ENCODE measurements around the gene TEX2.
A peak's percentile ranks its signal among the peaks of the same experiment; 100 is the strongest.

TEX2 gene

DNA sequence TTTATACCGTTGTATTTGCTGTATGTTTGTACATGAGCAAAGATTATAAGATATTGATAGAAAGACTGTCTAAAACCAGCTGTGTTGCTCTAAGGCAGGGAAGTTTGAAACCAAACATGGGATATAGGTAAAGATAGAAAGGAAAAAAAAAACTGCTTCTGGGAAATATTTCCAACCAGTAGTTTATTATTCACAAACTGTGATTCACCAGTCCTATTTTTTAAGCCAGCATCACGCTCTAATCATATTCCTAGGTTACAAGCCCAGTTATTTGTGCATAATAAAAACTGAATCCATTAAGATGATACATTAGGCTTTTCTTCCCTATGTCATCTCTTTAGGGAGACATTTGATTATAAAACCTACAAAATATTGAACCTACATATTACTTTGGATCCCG lies 137.1 kb downstream of the TEX2 start:
- no peak for DNase-seq (ENCODE audit: insufficient read length, low spot score)
- FAIRE-seq, result no peak

DNA sequence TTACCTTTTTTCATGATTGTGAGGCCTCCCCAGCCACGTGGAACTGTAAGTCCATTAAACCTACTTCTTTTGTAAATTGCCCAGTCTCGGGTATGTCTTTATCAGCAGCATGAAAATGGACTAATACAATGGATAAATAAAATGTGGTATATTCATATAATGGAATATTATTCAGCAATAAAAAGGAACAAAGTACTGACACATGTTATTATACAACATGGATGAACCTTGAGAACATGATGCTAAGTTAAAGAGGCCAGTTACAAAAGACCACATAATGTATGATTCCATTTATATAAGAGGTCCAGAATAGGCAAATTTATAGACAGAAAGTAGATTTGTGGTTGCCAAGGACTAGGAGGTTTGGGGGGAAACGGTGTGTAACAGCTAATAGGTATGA lies 138.5 kb downstream of the TEX2 start:
- no peak for FAIRE-seq
- DNase-seq (ENCODE audit: insufficient read length, low spot score), result no peak

DNA sequence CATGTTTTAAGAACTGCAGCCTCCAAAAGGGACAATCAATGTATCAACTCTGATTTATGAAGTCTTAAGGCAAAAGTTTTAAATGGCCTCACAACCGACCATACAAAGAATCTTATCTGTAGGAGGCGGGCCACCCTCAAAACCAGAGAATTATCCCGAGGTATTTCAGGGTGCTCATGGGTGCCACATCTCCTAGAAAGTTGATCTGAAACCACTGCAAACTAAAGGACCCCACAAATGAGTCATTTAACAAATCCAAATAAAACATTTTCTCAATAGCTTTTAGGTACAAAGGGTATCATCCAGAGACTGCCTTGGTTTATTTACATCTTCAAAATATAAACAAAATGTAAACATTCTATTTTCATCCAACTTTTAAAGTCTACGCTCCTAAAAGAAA lies 139.9 kb downstream of the TEX2 start:
- FAIRE-seq (peak; percentile 70), DNase-seq (ENCODE audit: insufficient read length, low spot score) (no peak)

DNA sequence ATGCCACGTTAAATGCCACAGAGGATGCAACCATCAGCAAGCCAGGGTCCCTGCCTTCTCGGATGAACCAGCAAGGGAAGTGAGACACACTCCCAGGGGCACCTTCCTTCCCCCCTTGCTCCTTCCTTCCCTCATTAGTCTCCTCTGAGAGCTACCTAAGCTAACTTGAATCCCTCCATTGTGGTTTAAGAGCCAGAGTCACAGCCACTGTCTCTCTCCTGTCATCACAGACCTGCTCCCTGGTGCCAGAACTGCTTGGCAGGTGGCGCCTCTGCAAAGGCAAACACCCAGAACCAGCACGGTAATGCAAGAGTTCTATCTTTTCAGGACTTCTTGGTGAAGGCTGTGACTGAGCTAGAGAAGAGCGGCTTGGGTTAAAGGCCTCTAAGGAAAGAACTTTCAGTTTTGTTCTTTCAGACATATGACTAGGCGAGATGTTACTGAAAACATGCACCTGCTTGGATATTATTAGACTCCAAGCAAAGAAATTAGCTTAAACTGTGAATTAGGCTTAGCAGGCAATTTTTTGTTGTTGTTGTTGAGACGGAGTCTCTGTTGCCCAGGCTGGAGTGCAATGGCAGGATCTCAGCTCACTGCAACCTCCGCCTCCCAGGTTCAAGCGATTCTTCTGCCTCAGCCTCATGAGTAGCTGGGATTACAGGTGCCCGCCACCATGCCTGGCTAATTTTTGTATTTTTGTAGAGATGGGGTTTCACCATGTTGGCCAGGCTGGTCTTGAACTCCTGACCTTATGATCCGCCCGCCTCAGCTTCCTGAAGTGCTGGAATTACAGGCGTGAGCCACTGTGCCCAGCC lies 141.9 kb downstream of the TEX2 start:
- DNase-seq (ENCODE audit: insufficient read length, low spot score), result peak; percentile 48

DNA sequence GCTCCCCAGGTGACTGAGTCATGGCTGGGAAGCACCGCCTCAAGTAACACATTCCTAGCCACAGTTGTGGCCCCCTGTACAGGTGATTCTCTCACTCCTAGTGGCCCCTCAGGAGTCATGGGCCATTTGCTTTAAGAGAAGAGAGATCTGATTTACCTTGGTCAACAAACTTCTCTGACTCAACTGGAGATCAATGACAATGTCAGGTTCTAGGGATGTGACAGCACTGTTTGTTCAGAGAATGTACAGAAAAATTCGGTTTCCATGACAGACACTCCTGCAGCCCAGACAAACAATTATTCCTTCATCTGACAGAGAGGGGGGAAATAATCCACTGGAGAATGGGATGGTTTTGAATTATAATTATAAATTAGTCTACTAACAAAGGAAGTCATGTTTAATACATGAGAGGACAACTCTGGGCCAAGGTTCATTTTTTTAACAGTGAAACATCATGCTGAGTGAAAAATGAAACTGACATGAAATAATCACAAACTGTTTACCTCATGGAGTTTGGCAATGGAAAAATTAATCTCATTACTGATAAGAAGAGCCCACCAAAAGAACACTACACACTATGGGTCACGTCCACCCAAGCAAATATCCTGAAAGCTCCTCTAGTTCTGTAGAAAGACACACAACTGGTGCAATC lies 142.8 kb downstream of the TEX2 start:
- DNase-seq (ENCODE audit: insufficient read length, low spot score) (no peak), FAIRE-seq (peak; percentile 83)

More for the DNA sequence above, 141.9 kb downstream of the TEX2 start:
- peak; percentile 97 for FAIRE-seq

DNA sequence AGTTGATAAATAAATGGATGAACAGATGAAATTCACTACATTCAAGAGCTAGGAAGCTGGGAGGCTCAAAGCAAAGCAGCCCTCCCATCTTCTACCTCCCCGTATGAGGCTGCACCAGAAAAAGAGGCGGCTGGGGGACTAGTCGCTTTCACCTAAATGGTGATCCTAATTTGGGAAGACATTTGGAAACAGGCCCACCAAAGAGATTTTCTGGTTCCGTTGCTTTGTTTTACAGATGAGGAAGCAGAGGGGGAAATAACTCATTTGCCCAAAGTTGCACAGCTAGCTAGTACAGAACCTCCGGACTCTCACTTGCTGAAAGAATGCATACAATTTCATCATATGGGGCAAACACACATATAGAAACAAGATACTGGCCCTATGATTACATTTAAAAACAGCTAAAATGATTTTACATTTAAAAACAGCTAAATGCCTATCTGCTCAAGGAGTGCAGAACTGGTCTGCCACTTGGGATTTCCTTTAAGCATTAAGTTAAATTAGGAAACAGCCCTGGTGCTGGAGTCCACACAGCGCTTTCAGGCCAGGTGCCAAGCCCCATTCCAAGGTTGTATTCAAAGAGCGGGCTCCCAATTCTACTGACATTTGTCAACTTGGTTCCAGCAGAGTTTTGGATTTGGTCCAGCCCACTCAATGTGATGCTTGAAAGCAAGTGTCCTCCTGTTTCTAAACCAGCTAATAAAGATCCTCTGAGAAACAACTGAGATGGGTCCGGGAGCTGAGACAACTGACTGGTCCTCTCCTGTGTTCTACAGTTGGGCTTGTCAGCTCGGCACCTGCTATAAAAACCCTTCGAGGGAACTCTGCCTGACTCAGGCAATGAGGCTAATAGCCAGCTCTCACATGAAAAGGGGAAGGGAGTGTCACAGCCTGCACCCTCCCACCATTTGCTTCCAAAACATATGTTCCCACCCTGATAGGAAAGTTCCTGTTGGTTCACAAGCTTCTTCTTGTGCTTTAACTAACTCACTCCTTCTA lies 144.8 kb downstream of the TEX2 start:
- FAIRE-seq (no peak), DNase-seq (ENCODE audit: insufficient read length, low spot score) (no peak)

DNA sequence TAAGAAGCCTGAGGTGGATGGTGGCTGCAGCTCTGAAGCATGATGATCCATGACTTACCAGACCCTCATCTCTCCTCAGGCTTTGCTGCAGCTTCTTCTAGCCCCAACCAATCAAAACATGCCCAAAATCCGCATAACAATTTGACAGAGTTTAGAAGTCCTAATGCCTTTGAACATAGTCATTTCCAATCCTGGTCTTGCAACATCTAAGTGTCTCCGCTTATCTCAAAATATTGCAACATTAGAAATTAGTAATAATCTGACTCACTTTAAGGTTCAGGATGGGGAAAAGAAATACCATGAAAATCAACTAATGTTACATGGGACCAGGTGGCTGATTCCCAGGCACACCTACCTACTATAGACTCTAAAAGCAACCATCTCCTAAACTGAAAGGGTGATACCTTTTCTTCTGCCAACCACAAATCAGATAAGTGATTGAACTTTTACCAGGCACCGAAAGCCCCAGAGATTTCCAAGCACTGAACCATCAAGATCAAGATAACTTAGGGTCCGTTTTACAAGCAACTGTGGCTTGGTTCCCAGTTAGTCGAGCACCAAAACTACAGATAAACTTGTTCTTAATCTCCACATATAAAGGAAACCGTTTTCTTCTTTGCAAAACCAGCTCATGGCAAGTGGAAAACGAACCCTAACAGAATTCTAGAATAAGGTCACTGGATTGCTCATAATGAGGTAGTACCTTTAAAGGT lies 147.1 kb downstream of the TEX2 start:
- DNase-seq (ENCODE audit: insufficient read length, low spot score) (no peak), FAIRE-seq (no peak)

DNA sequence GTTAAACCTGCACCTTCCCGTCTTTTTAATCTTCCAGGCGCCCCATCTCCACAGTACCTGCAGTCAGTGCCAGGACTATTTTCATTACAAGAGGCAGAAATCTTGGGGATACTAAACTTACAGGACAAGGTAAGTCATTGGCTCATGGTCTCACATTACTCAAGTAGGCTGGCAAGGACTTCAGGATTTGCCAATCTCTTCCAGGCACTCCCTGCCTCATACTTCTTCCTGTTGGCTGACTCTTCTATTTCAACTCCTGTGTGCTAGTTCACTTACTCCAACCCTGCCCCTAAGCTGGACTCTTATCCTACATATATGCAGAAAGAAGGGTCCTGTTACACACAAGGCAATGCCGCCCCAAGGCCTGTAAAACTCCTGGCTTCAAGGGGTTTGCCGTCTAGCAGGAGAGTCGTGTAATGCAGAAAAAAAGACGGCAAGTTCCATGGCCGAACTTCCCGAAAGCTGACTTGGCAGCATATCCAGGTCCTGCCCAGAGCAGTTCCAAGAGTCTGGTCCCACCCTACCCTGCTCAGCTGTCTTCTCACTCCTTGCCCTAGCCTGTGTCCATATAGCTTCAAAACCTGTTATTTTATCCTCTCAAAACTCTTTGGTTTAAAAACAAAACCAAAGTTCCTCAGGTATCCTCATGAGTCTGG lies 147.9 kb downstream of the TEX2 start:
- FAIRE-seq (no peak), DNase-seq (ENCODE audit: insufficient read length, low spot score) (no peak)

DNA sequence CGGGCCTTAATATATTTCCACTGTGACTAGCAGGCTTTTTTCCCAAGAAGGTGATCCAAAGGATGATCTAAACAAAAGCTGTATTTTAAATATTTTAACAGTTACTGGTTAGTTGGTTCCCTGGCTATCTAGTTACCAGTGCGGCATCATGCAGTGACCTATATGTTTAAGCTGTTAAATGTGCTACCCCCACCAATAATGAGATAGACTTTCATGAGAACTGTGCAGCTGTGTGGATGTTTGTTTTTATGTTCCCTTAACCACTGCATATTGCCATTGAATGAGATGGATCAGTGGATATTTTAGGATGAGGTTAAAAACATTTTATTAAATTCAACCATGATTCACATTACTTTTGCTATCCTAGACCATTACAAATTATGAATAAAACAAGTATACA lies 150.1 kb downstream of the TEX2 start:
- DNase-seq (ENCODE audit: insufficient read length, low spot score), result no peak

DNA sequence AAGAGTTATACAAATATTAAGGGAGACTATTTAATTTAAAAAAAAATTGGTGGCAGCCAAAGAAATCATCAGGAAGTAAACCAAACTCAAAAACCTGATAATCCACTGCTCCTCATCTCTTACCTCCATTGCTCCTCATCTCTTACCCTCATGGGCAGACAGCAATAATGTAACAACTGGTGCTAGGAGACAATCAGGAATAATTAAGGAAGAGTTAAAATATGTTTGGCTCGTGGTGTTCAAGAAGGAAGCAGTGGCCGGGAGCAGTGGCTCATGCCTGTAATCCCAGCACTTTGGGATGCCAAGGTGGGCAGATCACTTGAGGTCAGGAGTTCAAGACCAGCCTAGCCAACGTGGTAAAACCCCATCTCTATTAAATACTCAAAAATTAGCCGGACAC lies 151.2 kb downstream of the TEX2 start:
- FAIRE-seq (no peak), DNase-seq (ENCODE audit: insufficient read length, low spot score) (no peak)

More for the DNA sequence above, 150.1 kb downstream of the TEX2 start:
- FAIRE-seq, result no peak

DNA sequence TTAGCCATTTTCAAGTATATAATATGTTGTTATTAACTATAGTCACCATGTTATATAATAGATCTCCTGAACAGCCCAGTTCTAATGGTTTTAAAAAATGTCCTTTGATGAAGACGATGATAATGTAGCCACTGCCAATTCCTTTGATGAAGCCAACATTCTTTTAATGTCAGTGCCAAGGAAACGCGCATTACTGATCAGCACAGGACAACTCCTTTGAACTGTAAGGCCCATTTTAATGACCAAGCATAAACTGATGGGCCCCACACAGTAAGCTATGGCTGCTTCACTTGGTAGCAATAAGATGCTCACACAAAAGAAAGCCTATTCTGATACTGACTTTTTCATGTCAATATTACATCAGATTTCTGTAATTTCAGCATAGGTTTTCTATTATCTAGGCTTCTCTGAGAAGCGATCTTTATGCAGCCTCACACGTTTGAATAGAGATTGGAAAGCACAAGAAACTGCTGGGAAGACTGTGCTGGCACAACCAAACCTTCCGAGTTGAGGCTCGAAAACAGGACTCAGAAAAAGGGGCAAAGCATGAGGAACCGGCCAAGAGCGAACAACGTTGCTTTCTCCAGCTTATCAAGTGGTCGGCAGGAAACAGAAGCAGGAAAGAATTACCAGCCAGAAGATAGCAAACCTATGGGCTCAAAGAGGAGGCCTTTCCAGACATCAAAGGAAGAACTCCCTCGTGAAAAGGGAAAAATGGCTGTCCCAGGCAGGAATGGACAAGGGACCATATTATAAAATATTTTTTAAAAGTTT lies 152.5 kb downstream of the TEX2 start:
- DNase-seq (ENCODE audit: insufficient read length, low spot score) (no peak), FAIRE-seq (no peak)

DNA sequence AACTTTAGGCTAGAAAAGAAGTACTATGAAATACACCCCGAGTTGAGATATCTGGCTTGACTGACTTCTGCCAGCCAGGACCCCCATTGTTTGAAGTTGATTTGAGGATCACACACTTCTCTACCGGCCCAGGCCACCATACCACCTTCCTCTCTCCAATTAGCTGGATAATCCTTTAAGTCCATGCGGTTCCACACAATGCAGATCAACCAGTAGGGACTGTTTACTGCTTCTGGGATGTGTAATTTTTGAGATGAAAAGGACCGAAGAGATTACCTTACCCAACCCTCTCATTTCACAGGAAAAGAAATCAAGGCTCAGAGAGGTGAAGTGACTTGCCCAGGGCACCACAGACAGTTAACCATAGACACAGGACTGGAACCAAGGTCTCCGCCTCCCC lies 153.7 kb downstream of the TEX2 start:
- FAIRE-seq, result no peak

DNA sequence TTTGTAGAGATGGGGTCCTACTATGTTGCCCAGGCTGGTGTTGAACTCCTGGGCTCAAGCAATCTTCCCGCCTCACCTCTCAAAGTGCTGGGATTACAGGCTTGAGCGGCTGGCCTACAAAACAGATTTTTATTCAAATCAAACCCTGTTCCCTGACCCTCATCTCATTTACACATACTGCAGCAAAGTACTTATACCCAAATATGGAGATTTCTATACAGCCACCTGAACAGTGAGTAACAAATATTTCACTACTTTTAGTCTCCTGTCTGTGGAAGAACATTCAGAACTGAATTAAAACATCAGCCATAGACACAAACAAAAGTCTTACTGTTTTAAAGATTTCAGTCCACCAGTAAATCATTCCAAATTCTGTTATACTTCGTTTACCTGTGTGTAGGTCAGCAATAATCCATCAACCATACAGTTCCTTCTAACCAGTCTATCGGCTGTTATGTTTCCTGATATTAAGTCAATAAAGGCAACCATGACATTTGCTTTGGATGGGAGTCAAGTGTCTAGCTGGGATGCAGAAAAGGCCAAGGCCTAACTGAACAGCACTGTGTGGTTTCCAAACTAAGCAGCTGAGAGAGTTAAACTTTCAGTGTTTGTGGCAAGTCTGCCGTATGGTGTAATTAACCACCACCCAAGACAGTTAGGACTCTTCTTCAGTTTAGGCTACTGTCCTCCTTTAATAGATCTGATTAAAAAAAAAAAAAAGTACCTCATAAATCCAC lies 155.4 kb downstream of the TEX2 start:
- DNase-seq (ENCODE audit: insufficient read length, low spot score), result no peak
- no peak for FAIRE-seq

More for the DNA sequence above, 153.7 kb downstream of the TEX2 start:
- DNase-seq (ENCODE audit: insufficient read length, low spot score), result no peak

DNA sequence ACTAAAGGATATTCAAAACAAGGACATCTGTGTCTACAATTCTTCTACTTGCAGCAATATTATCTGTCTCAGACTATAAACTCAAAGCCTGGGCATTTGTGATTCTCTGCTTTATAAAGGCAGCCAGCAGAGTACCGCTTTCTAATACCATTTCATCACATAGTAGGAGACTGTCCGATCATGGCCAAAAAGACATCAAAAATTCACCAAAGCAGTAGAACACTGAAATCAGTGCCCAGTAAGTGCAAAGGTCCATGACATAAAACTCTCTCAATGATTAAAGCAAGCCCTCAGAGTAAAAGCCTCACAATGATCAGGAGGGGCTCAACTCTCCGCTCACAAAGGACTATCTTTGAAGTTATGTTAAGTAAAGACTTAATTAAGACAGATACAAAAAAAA lies 156.1 kb downstream of the TEX2 start:
- no peak for FAIRE-seq

DNA sequence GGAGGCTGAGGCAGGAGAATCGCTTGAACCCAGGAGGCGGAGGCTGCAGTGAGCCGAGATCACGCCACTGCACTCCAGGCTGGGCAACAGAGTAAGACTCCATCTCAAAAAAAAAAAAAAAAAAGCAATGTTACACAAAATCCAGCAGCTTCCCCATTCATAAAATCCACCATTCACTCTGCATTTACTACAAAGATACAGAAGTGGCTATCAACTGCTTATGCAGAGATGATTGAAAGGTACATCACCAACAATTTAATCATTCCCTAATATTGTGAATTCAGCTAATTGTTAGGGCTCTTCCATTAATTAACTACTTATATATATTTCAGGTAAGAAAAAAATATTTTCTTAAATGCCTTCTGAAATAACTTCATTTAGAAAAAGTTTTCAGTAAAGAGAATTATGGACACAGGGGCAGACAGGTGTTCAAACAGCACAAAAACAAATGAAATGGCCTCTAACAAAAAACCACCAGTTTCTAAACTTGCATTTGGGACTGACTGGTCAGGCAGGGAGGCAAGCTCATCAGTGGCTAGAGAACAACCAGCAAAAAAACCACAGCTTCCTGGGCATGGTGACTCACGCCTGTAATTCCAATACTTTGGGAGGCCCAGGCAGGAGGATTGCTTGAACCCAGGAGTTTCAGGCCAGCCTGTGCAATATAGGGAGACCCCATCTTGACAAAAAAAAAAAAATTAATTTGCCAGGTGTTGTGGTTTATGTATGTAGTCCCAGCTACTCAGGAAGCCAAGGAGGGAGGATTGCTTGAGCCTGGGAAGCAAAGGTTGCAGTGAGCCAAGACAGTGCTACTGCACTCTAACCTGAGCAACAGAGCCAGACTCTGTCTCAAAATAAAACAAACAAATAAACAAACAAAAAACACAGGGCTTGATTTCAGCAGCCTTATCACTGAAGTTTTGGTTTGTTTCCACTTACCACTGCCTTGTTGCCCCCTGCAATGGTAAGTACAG lies 159.4 kb downstream of the TEX2 start:
- DNase-seq (ENCODE audit: insufficient read length, low spot score) (no peak), FAIRE-seq (peak; percentile 86)

More for the DNA sequence above, 156.1 kb downstream of the TEX2 start:
- DNase-seq (ENCODE audit: insufficient read length, low spot score), result no peak

DNA sequence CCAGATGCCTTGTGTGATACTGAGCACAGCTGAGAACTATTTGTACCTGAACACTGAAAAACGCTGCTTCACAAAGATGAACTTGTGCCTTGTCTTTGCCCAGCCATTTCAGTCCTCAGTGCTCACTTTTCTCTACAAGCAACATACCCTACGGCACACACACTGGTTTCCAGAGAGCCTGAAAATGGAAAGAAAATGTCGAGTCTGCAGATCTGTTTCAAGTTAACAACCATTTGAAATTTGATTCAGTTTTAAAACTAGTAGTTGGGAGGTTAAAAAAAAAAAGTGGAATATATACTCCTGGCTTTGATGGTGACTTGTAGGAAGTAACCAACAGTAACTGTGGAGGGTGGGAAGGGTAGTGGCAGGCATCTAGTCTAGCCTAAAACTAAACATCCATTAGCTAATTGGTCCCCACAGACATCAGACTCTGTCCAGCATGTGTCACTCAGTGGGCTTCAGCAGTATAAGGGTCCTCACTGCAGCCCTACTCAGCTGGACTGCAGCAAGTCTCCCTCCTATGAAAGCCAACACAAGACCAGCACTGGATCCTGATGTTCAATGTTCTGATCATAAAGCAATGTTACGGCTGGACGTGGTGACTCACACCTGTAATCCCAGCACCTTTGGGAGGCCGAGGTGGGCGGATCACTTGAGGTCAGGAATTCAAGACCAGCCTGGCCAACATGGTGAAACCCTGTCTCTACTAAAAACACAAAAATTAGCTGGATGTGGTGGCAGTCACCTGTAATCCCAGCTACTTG lies 160.3 kb downstream of the TEX2 start:
- DNase-seq (ENCODE audit: insufficient read length, low spot score), result no peak
- no peak for FAIRE-seq

DNA sequence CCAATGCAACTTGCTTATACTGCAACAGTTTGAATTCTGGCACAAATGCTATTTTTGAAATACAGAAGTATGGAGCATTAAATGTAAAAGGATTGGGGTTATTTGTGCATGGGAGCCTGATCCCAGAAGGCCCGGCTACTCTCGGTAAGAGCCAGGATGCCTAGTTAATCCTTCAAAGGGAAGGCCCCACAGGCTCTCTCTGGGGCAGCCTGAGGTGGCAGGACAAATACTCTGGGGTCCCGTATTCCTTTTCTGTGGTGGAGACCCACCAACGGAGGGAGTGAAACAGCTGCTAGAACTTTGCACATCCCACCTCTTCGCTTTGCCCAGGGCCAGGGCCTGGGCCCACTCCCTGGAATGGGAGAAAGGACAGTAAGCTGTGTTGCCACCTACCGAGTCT lies 163.5 kb downstream of the TEX2 start:
- FAIRE-seq (no peak), DNase-seq (ENCODE audit: insufficient read length, low spot score) (no peak)

Measured in GM19239 (cell line).